Tibial artery (tissue), 4 donors: Measurements from ENCODE around the gene PTK7.

Source experiments
- DNase-seq, 2 donors: peaks; one replicate each; pipeline ENCODE4 v3.0.0-alpha.2; 2019
- H3K27ac ChIP-seq, 2 donors: fragments of 200-600 bp; sonication (generic) in 1 of 2; 1 replicate in 1 of 2; 2 replicates in 1 of 2; pipeline ENCODE4 v1.5.1; 2018 to 2019; ENCODE audit warnings: mild to moderate bottlenecking in 1 of 2
- H3K27me3 ChIP-seq, 2 donors: fragments of 200-600 bp; sonication (generic) in 1 of 2; one replicate each; pipeline versions ENCODE4 v1.5.1 to v1.6.0; 2016 to 2019
- H3K36me3 ChIP-seq, 3 donors: fragments of 200-600 bp; sonication (generic) in 2 of 3; one replicate each; pipeline ENCODE4 v1.5.1; 2016 to 2019; ENCODE audit warnings: mild to moderate bottlenecking in 2 of 3
- H3K4me1 ChIP-seq, 4 donors: fragments of 200-600 bp; sonication (generic) in 2 of 4; 1 replicate in 3 of 4; 2 replicates in 1 of 4; pipeline ENCODE4 v1.5.1; 2016 to 2019
- H3K4me3 ChIP-seq, 2 donors: fragments of 200-600 bp; sonication (generic) in 1 of 2; 1 replicate in 1 of 2; 2 replicates in 1 of 2; pipeline ENCODE4 v1.5.1; 2018 to 2019; ENCODE audit warnings: mild to moderate bottlenecking in 2 of 2
- H3K9me3 ChIP-seq, 3 donors: fragments of 200-600 bp; sonication (generic) in 1 of 3; one replicate each; pipeline ENCODE4 v1.5.1; 2016 to 2019
- intact Hi-C: fragments of 100-400 bp; cut with DNase I; formaldehyde crosslinking; loops from one replicate; pipeline ENCODE4 v1.15.0; 2023; ENCODE audit warnings: low total_unique reads
- TF ChIP-seq, protein P1 (sequence below), 2 experiments: fragments of 200-600 bp in 1 of 2; fragments of 450-650 bp in 1 of 2; IDR thresholded peaks; one replicate each; pipeline ENCODE4 v1.5.1; 2017 to 2019; ENCODE audit warnings: antibody characterized with exemption in 2 of 2, mild to moderate bottlenecking in 1 of 2, moderate library complexity in 1 of 2

Gene PTK7

GRCh38 chr6:43089874-43090558 is 13.9 kb downstream of the PTK7 start:
- Histone ChIP-seq H3K9me3 (no peaks in the 10 kb centered on the region), H3K27ac (no peak overlapping the region), H3K4me1 (no peaks in the 10 kb centered on the region), H3K4me3 (no peak overlapping the region), H3K36me3 (no peaks in the 10 kb centered on the region), H3K27me3 (no peaks in the 10 kb centered on the region)
- no peak for DNase-seq
- TF ChIP-seq, protein P1, sequence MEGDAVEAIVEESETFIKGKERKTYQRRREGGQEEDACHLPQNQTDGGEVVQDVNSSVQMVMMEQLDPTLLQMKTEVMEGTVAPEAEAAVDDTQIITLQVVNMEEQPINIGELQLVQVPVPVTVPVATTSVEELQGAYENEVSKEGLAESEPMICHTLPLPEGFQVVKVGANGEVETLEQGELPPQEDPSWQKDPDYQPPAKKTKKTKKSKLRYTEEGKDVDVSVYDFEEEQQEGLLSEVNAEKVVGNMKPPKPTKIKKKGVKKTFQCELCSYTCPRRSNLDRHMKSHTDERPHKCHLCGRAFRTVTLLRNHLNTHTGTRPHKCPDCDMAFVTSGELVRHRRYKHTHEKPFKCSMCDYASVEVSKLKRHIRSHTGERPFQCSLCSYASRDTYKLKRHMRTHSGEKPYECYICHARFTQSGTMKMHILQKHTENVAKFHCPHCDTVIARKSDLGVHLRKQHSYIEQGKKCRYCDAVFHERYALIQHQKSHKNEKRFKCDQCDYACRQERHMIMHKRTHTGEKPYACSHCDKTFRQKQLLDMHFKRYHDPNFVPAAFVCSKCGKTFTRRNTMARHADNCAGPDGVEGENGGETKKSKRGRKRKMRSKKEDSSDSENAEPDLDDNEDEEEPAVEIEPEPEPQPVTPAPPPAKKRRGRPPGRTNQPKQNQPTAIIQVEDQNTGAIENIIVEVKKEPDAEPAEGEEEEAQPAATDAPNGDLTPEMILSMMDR (IDR thresholded peaks at IDR 0.05) = no peak
- intact Hi-C loops = no loop called here

GRCh38 chr6:43090559-43090956 is 14.4 kb downstream of the PTK7 start:
- H3K4me3 ChIP-seq = no peak overlapping the region
- H3K36me3 ChIP-seq = no peaks in the 10 kb centered on the region
- H3K4me1 ChIP-seq = no peaks in the 10 kb centered on the region
- intact Hi-C loops = no loop called here
- H3K27ac ChIP-seq = no peak overlapping the region
- no peaks in the 10 kb centered on the region for H3K27me3 ChIP-seq
- DNase-seq = no peak
- TF ChIP-seq, protein P1 (IDR thresholded peaks at IDR 0.05) = no peak
- H3K9me3 ChIP-seq = no peaks in the 10 kb centered on the region

DNA sequence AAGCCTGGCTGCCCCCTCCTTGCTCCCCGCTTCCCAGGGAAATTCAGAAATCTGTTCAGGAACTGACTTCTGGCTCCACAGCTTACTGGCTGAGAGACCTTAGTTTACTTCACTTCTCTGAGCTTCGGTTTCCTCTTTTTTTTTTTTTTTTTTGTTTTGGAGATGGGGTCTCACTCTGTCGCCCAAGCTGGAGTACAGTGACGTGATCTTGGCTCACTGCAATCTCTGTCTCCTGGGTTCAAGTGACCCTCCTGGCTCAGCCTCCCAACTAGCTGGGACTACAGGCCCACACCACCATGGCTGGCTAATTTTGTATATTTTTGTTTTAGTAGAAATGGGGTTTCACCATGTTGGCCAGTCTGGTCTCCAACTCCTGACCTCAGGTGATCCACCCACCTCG is 14.9 kb downstream of the PTK7 start:
- H3K27me3 ChIP-seq = no peaks in the 10 kb centered on the region
- intact Hi-C loops = no loop called here
- TF ChIP-seq, protein P1 (IDR thresholded peaks at IDR 0.05) = no peak
- H3K27ac ChIP-seq = no peak overlapping the region
- DNase-seq = no peak
- H3K4me1 ChIP-seq = peaks cover 0 to 2% (median 0%) of the 10 kb centered on the region in 4 donors
- no peaks in the 10 kb centered on the region for H3K36me3 ChIP-seq
- no peaks in the 10 kb centered on the region for H3K9me3 ChIP-seq
- H3K4me3 ChIP-seq = no peak overlapping the region

DNA sequence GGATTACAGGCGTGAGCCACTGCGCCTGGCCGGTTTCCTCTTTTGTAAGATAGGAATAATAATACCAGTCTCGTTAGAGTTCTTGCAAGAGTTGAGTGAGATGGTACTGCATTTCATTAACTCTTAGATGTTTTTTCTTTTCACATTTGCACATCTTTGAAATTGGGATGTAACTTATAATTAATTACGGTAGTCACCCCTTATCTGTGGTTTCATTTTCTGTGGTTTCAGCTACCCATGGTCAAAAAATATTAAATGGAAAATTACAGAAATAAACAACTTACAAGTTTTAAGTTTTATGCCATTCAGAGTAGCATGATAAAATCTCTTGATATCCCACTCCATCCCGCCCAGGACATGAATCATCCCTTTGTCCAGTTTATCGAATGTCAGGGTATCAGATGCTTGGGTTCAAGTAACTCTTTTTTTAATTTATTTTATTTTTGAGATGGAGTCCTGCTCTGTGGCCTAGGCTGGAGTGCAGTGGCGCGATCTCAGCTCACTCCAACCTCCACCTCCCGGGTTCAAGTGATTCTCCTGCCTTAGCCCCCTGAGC is 15.4 kb downstream of the PTK7 start:
- intact Hi-C loops = no loop called here

DNA sequence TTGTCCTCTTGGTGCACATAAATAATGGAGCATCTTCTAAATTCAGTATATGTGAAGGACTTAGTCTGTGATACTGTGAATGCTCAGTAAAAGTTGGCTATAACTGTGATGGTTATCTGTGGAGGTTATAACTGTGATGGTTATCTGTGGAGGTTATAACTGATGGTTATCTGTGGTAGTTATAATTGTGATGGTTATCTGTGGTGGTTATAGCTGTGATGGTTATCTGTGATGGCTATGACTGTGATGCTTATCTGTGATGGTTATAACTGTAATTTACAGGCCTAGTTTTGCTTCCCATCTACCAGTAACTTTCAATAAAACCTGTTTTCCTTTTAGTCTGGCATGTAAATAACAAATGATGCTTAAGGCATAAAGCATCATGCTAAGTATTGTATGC is 16.5 kb downstream of the PTK7 start:
- H3K27ac ChIP-seq = no peak overlapping the region
- DNase-seq = no peak
- H3K4me1 ChIP-seq = peaks cover 0 to 16% (median 11%) of the 10 kb centered on the region in 4 donors
- no peaks in the 10 kb centered on the region for H3K27me3 ChIP-seq
- H3K4me3 ChIP-seq = no peak overlapping the region
- intact Hi-C loops = no loop called here
- H3K36me3 ChIP-seq = no peaks in the 10 kb centered on the region
- TF ChIP-seq, protein P1 (IDR thresholded peaks at IDR 0.05) = no peak
- no peaks in the 10 kb centered on the region for H3K9me3 ChIP-seq

More for the DNA sequence above, 15.4 kb downstream of the PTK7 start:
- H3K9me3 ChIP-seq = no peaks in the 10 kb centered on the region
- no peak overlapping the region for H3K4me3 ChIP-seq
- peaks cover 0 to 7% (median 2%) of the 10 kb centered on the region in 4 donors for H3K4me1 ChIP-seq
- no peak overlapping the region for H3K27ac ChIP-seq
- no peaks in the 10 kb centered on the region for H3K36me3 ChIP-seq
- DNase-seq = no peak
- no peaks in the 10 kb centered on the region for H3K27me3 ChIP-seq
- TF ChIP-seq, protein P1 (IDR thresholded peaks at IDR 0.05) = no peak
